DMS53 (cell line): ENCODE measurements around the gene AURKAIP1.
"Not testable (repeated sequence)": the region's sequence is repeated elsewhere in the genome, so short reads cannot be mapped to it uniquely, and the experiment has no call there.

Source experiments
- DNase-seq: peaks from one replicate; lab custom pipeline; 2025; lab: John Stamatoyannopoulos, UW

Gene AURKAIP1

GRCh38 chr1:1406101-1406820 lies 31.3 kb upstream of the AURKAIP1 start:
- peak; percentile 51 for DNase-seq

DNA sequence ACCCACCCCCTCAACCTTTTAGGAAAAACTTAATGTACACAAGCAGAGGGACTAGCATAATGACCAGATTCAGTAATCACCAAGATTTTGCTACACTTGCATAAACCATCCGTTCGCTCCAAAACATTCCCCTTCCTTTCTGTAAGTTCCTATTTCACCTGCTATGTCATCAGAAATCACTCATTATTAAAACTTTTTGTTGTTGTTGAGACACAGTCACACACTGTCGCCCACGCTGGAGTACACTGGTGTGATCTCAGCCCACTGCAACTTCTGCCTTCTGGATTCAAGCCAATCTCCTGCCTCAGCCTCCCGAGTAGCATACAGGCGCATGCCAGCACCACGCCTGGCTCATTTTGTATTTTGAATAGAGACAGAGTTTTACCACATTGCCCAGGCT lies 28.6 kb upstream of the AURKAIP1 start:
- DNase-seq, result no peak

- not testable (repeated sequence) for DNase-seq
These were observed 27.9 kb upstream of the AURKAIP1 start for GRCh38 chr1:1402901-1403392.

- DNase-seq, result peak; percentile 83
These were observed 27.3 kb upstream of the AURKAIP1 start for GRCh38 chr1:1402072-1402900.

DNA sequence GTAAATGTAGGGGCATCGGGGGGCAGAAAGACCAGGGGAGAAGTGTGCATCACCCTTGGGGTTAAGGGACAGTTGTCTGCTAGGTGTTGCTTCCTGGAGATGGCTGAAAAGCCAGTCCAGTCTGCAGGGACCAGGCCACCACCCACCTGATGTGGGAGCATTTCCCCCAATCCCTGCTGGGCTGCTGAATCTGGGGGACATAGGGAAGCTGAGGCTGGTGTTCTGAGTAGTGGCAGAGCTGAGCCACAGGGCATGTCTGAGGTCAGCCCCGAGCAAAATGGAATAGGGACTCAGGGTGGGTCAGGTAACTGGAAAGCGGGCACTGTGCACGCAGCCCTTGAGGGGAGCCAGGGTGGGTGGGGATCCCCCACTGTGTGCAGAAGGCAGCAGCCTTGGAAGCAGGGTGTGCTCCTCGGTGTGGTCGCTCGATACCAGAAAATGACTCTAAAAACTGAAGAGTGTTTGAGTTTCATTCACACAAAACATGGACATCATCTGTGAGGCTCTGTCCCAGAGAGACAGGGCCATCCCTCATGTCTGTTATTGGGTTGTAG lies 26.5 kb upstream of the AURKAIP1 start:
- no peak for DNase-seq

GRCh38 chr1:1400576-1401456 lies 25.8 kb upstream of the AURKAIP1 start:
- DNase-seq, result no peak

DNA sequence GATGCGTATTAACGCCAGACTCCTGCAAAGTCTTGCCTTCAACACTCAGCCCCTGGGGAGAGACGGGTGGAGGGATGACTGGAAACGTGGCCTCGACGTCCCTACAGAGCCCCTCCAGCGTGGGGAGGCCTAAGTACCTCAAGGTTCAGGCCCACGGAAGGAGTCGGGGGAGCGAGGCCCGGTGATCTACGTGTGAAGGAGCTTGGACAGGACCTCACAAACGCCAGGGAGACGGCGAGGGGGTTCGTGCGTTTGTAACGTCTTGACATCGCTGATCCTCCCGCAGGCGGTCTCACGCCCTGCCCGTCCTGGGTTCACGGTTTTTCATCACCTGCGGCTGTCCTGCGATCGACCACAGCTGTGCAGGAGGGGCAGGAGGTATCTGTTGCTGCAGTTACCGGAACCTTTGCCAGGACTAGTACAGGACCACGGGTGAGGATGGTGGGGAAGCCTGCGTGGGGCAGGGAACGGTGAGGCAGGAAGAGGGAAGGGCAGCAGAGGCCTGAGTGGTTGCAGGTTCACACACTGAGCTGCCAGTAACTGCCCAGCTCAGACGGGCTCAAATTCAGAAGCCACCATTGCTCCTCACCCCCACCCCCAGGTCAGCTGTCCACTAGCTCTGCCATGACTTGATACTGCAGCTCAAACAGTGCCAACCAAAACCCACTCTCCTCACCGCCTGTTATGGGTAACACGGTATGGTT lies 25.0 kb upstream of the AURKAIP1 start:
- DNase-seq, result peak; percentile 68

DNA sequence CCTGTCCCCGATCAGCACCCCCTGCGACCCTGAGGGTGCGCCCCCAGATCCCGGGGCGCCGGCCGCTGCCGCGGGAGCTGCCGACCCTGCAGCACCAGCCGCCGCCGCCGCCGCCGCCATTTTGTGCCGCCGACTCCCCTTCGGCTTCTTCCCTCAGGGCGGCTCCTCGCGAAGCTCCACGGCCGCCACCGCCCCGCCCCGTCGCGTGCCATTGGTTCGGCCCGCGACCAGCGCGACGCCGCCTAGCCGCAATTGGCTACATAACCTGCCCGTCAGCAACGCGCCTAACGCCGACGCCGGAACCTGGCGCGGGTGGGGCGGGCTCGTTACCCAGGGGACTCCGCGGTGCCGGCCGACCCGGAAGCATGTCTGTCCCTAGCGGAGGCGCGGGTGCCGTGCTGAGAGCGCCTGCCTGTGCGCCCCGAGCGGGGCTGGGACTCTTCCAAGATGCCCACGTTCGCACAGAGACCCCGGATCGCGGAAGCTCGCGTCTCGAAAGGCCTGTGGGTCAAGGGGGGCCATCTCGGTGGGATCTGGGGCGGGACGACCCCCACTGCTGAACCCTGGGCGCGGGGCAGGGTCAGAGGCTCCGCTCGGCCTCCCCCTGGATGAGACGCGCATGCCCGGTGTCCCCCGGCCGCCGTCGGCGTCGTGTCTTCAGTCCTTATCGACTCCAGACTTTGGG lies 24.3 kb upstream of the AURKAIP1 start, which contains the start of gene CCNL2:
Gene CCNL2 (minus strand): TSS at position 149 of the 685 bp plus-strand sequence. CDS start 29 bp downstream, at position 120.
- peak; percentile 99 for DNase-seq

GRCh38 chr1:1398677-1399186 lies 23.7 kb upstream of the AURKAIP1 start:
- peak; percentile 69 for DNase-seq

DNA sequence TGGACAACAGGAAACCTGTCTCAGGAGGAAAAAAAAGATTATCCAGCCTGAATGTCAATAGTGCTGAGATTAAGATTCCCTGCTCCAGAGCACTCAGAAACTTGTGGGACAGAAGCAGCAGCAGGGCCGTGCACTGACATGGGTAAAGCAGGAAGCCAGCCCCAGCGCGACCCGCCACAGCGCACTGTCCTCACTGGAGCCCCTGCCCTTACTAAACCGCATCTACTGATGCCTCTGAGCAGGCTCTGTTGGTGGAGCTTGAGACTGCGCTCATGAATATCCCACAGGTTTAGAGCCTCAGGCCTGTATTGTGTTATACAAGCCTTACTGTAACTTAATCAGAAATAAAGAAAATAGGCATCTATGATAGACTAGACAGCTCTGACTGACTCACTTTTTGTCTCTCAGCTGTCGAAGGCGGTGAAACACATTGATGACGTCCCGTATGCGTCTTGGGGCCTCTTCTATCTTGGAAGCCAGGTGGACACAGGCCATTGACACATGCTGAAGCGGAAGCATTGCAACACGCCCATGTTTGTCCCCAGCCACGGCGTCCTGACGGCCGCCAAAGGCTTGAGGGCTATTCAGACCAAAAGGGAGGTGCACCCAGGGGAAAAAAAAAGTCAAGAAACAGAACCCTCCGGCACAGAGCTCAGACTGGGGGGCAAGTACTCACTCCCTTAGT lies 23.0 kb upstream of the AURKAIP1 start:
- DNase-seq, result peak; percentile 49

- DNase-seq, result no peak
These were observed 20.2 kb upstream of the AURKAIP1 start for GRCh38 chr1:1395166-1395565.

- no peak for DNase-seq
These were observed 19.1 kb upstream of the AURKAIP1 start for GRCh38 chr1:1394116-1394515.

GRCh38 chr1:1393428-1393827 lies 18.4 kb upstream of the AURKAIP1 start:
- no peak for DNase-seq

GRCh38 chr1:1393014-1393413 lies 18.0 kb upstream of the AURKAIP1 start:
- DNase-seq, result no peak

- DNase-seq, result no peak
These were observed 16.2 kb upstream of the AURKAIP1 start for GRCh38 chr1:1391225-1391624.

- DNase-seq, result no peak
These were observed 15.7 kb upstream of the AURKAIP1 start for GRCh38 chr1:1390675-1391074.

GRCh38 chr1:1388078-1388472 lies 13.1 kb upstream of the AURKAIP1 start:
- DNase-seq, result no peak

GRCh38 chr1:1387098-1388077 lies 12.4 kb upstream of the AURKAIP1 start:
- no peak for DNase-seq
